T47D (cell line): ENCODE results near the gene SETD6.
"Not testable (repeated sequence)": the region's sequence is repeated elsewhere in the genome, so short reads cannot be mapped to it uniquely, and the experiment has no call there.

Experiments
- DNase-seq, 2 experiments: peaks; one replicate each; pipeline versions ENCODE4 v3.0.0 to v3.0.0-alpha.2; 2011 to 2012; ENCODE audit warnings: low read depth in 1 of 2, low spot score in 1 of 2
- JUND ChIP-seq: IDR thresholded peaks from 2 replicates; pipeline ENCODE4 v1.6.1; 2012; ENCODE audit warnings: low read depth
- in situ Hi-C: cut with HindIII; loops from 2 replicates; pipeline ENCODE4 v1.10.0; 2016; ENCODE audit warnings: low sequenced_read_pairs, low pct_unique_long_range_greater_than_20kb

The SETD6 gene

DNA sequence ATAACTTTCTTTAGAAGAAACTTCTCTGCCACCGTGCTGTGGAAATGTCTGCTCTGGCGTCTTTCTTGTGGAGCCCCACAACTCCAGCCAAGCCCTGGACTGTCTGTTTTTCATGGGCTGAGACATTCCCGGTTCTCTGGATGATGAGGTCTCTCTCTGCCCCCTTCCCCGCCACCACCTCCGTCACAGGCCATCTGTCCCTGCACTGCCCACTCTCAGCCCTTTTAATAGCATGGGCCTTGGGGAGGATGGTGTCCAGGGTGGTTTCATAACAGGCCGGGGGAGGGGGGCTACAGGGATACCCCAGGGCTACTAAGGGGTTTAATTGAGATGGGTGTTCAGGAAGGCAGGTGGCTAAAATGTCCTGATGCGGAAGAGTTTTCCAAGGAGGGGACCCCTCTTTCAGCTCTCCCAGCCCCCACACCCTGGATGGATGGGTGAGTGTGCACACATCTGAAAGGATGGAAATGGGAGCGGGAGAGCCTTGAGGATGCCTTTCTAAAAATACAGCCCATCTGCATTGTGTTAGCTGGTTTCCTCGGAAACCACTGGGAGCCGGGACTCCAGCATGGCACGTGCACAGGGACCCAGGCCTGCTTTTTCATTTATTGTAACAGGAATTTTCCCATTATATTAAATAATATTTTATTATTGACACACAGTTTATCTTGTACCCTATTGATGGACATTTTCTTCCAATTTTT lies 30.0 kb upstream of the SETD6 start:
- no peak for TF ChIP-seq JUND
- DNase-seq, result no peak
- in situ Hi-C loops, result no loop called here

DNA sequence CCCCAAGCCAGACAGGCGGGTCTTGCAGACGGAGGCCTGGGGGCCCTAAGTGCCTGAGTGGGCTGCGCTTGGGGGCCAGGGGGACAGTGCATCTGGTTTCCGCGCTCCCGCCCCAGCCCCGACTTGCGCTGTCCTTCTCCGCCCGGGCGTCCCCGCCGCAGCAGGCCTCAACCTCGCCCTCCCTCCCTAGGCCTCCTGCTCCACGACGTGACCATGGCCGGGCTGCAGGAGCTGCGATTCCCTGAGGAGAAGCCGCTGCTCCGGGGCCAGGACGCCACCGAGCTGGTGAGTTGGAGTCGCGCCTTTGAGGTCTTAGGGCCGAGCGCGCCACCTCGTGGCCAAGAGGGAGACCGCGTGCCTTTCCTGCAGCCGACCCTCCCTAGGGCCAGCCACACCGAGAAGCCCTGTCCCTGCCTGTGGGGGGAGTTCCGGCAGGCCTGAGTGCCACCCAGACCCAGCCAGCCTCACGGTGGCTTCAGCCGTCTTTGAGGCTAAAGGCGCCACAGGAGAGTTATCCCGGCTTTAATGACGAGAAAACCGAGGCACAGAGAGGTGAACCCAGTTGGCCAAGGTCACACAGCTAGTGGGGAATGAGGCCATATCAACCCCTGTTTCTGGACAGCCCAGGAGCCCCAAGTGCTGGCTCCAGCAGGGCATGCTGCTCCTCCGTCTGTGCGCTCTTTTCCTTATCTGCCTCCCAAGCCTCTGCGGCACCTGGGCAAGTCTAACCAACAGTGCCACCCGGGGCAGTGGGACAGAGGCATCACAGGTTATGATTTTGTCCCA lies 27.6 kb upstream of the SETD6 start:
- in situ Hi-C loops, result no loop called here
- peak; percentile 75 to 80 for DNase-seq
- TF ChIP-seq JUND, result no peak

DNA sequence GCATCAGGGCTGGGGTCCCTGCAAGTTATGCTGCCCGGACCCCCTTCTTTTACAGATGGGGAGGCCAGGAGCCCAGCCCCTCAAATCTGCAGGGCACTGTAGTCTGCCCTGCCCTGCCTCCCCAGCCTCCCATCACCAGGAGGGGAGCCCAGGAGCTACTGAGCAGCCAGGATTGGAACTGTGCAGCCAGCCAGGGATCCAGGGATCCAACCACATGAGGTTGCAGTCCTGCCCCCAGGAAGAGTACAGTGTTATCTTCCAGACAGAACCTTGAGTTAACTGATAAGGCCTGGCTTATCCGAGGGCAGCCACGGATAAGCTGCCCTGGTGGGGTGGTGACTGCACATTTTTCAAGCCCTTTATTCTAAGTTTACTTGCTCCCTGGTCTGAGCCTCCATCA lies 26.8 kb upstream of the SETD6 start:
- in situ Hi-C loops, result no loop called here
- DNase-seq, result no peak
- TF ChIP-seq JUND, result no peak

DNA sequence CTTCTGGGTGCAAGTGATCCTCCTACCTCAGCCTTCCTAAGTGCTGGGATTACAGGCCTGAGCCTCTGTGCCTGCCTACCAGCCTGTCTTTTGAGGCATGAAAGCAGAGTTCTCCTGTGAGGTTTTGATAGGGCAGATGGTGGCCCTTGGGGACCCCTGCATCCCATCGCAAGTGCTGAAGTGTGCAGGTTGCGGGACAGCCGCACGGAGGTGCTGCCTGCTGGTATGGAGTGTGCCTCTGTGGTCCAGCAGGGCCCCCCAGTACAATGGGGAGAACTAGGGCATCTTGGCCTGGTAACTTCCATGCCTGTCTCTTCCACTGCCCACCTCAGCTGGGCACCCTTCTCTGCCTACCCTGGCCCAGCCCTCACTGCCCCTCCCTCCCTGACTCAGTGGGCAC lies 25.3 kb upstream of the SETD6 start:
- no peak for DNase-seq
- TF ChIP-seq JUND, result no peak
- in situ Hi-C loops, result no loop called here

DNA sequence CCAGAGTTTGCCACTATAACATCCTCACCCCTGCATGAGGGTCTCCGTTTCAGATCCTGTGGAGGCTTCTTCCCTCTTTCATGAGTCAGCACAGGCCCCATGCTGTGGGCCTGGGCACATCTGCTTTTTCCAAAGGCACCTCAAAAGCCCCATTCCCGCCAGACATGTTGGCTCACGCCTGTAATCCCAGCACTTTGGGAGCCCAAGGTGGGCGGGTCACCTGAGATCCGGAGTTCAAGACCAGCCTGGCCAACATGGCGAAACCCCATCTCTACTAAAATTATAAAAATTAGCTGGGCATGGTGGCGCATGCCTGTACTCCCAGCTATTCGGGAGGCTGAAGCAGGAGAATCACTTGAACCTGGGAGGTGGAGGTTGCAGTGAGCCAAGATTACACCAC lies 24.8 kb upstream of the SETD6 start:
- in situ Hi-C loops, result not testable (repeated sequence)

DNA sequence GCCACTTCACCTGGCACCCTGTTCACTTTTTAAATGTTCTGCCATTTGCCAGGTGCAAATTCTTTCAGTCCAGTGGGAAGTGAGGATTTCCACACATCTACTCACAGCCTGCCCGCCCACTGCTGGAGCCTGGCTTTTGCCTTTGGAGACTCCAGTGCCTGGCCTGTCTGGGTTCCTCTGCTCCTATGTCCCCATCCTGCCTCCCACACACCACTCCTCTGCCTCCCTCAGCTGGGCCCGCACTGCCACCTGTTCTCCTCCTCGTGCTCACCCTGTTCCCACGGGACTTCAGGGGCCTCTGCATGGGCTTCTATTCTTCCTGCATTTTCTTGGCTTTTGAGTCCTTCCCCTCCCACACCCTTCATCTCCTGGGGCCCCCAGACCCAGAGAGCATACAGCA lies 23.3 kb upstream of the SETD6 start:
- no peak for TF ChIP-seq JUND
- DNase-seq, result no peak
- in situ Hi-C loops, result no loop called here

More for the DNA sequence above, 24.8 kb upstream of the SETD6 start:
- not testable (repeated sequence) for DNase-seq

DNA sequence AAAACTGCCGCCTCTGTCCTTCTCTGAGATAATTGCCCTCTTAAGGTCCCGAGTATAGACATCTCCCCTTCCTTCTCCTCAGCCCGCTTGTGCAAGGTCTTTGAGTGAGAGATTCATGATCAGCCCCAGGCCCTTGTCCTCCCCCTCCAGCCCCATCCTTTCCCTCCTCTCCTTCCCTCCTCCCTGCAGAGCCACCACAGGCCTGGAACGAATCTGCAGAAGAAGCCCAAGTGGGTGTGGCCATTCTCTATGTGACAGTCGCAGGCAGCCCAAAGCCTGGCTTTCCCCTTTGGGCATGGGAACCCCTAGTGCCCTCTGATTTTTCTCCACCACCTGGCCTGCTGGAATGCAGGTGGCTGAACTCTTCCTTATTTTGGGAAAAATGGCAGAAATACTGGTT lies 22.6 kb upstream of the SETD6 start:
- no peak for DNase-seq
- TF ChIP-seq JUND, result no peak
- in situ Hi-C loops, result no loop called here

DNA sequence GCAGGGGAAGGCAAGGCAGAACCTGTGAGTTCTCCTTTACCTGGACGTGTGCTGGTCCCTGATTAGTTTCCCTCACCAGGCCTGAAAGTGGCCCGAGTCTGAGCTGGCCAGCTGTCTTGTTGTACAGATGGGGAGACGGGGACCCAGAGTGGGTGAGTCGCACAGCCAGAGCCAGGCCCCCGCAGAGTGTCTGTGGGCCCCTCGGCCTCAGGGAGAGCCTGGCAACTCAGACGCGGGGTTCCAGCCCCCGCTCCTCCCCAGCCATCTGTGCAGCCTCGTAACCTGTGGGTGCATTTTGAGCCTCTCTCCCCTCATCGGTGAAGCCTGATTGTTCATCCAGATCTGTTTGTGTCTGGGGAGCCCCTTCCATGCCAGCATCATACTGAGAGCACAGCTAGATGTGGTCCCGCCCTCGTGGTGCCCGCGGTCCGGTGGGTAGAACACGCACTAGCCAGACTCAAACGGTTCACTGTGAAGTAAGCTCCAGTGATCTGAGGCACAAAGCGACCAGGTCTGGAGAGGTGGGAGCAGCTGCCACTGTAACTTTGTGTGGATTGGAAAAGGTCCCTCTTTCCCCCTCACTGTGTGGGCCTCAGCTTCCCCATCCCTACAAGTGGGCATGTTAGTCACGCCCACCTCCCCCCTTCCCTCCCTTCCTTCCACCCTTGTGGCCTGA lies 21.4 kb upstream of the SETD6 start:
- in situ Hi-C loops, result no loop called here
- TF ChIP-seq JUND, result no peak

DNA sequence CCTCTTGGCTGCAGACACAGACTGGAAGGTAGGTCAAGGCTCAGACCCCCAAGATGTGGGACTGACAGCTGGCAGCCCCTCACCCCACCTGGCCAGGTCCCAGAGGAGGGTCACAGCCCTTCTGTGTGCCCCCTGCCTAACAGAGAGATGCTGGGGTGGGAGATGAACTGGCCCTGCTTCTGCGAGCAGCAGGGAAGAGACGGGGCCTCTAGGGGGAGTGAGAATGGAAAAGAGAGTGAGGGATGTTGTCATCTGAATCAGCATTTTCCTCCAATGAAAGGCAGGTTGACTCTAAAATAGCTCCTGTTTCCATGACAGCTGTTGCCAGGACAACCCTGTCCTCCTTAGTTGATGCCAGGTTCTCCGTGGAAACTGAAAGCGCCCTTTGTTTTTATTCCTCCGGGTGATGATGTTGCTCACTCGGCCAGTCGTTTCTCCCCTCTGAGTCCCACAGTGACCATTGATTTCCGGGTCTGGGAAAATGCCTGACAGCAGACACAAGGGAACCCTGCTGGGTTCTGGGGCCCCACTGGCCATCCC lies 20.3 kb upstream of the SETD6 start:
- in situ Hi-C loops, result no loop called here
- no peak for TF ChIP-seq JUND
- DNase-seq, result peak; percentile 62 to 92

More for the DNA sequence above, 21.4 kb upstream of the SETD6 start:
- DNase-seq, result no peak

DNA sequence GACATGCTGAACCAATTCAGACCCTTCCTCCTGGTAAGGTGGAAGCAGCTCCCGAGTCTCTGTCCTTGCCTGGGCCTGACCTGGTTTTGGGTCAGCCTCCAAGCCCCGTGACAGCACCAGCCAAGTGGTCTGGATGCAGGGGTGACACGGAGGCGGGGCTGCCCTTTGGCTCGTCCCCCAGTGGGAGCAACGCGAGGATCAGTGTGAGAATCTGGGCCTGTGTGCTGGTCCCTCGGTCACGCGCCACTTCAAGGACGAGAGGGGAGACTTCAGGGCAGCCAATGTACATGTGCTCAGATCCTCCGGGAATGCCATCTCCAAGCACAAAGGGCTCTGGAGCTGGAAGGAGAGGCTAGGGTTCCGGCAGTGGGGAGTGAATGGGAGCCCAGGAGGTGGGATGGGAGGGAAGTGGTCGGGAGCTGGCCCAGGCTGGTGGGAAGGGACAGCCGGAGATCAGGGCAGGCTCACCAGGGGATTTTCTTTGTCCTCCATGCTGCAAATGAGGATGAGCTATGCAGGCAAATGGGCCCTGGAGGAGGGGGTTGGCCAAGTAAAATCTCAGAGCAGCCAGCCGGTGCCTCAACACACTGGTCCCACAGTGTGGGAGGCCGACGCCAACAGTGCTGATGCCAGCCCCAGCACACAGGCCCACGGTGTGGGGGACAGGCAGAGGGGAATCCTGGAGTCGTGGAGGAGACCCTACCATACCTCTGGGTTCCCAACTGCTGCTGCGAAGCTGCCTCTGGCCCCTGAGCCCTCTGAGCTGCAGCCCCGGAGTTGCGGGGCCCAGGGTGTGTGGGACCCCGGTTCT lies 19.6 kb upstream of the SETD6 start:
- in situ Hi-C loops, result no loop called here
- TF ChIP-seq JUND, result no peak
- DNase-seq, result no peak

DNA sequence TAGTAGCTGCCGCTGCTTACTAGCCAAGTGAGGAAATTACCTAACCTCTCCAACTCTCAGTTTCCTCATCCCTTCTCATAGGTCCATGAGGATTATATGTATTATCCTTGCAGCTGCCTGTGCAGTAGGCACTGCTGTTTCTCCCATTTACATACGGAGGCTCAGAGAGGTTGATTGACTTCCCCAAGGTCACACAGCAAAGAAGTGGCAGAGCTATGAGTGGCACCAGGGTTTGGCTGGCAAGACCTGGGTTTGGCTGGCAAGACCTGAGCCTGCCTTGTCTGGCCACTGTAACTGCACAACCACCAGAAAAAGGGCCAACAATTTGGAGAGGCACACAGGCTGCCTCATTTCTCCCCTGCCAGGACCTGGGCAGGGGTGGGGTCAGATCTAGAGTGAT lies 17.8 kb upstream of the SETD6 start:
- DNase-seq, result no peak
- TF ChIP-seq JUND, result no peak
- in situ Hi-C loops, result no loop called here

DNA sequence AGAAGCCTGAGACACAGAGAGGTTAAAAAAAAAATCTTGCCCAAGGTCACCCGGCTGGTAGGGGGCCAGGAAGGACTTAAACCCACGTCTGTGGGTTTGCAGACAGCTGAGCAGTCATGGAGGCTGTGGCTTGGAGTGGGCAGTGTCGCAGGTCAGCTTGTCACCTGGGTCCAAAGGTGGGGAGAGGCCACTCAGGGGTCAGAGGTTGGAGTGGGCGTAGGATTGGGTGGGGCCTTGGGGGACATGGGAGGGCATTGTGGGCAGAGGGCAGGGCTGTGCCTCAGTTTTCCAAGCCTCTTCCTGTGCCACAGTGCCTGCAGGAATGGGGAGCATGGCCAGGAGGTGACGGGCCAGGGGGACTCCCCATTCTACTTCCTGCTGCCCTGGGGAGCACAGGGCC lies 17.4 kb upstream of the SETD6 start:
- in situ Hi-C loops, result no loop called here
- no peak for TF ChIP-seq JUND
- DNase-seq, result no peak
